HEK293T (cell line): ENCODE measurements around the gene KIF5C.

Experiments used
- ARNT ChIP-seq: fragments of 450-650 bp; IDR thresholded peaks from 2 replicates; pipeline ENCODE4 v1.6.1; 2017; ENCODE audit warnings: mild to moderate bottlenecking
- BHLHE40 ChIP-seq: fragments of 450-650 bp; IDR thresholded peaks from 2 replicates; pipeline ENCODE4 v1.6.1; 2016; ENCODE audit warnings: mild to moderate bottlenecking, moderate library complexity, borderline replicate concordance
- FOXA1 ChIP-seq: fragments of 450-650 bp; IDR thresholded peaks from 2 replicates; pipeline ENCODE4 v1.6.1; 2016; ENCODE audit warnings: mild to moderate bottlenecking
- FOXK2 ChIP-seq: fragments of 450-650 bp; IDR thresholded peaks from 2 replicates; pipeline ENCODE4 v1.6.1; 2016; ENCODE audit warnings: mild to moderate bottlenecking
- FOXM1 ChIP-seq: fragments of 450-650 bp; IDR thresholded peaks from 2 replicates; pipeline ENCODE4 v1.6.1; 2017; ENCODE audit warnings: mild to moderate bottlenecking, borderline replicate concordance
- HDGF ChIP-seq: fragments of 450-650 bp; IDR thresholded peaks from 2 replicates; pipeline ENCODE4 v1.6.1; 2017; ENCODE audit warnings: antibody characterized with exemption, borderline replicate concordance
- LEF1 ChIP-seq: fragments of 450-650 bp; IDR thresholded peaks from 2 replicates; pipeline ENCODE4 v1.6.1; 2017; ENCODE audit warnings: mild to moderate bottlenecking, borderline replicate concordance
- NFRKB ChIP-seq: fragments of 450-650 bp; IDR thresholded peaks from 2 replicates; pipeline ENCODE4 v1.6.1; 2016; ENCODE audit warnings: mild to moderate bottlenecking, moderate library complexity
- SP1 ChIP-seq: fragments of 450-650 bp; IDR thresholded peaks from 2 replicates; pipeline ENCODE4 v1.6.1; 2017
- SUZ12 ChIP-seq: fragments of 450-650 bp; IDR thresholded peaks from 2 replicates; pipeline ENCODE4 v1.6.1; 2016; ENCODE audit warnings: mild to moderate bottlenecking
- TARDBP ChIP-seq: fragments of 450-650 bp; IDR thresholded peaks from 2 replicates; pipeline ENCODE4 v1.6.1; 2016
- ZNF384 ChIP-seq: fragments of 450-650 bp; IDR thresholded peaks from 2 replicates; pipeline ENCODE4 v1.6.1; 2016
- TF ChIP-seq, protein P1 (sequence below): fragments of 450-650 bp; IDR thresholded peaks from 2 replicates; pipeline ENCODE4 v1.6.1; 2016

GRCh38 chr2:148906124-148906523, 31.1 kb downstream of the KIF5C start:
- TF ChIP-seq FOXA1 (no peak), FOXM1 (no peak), ZNF384 (no peak), TARDBP (no peak), LEF1 (no peak), SP1 (no peak), ARNT (no peak), BHLHE40 (no peak), FOXK2 (no peak), NFRKB (no peak), SUZ12 (no peak), HDGF (no peak)
- TF ChIP-seq, protein P1, sequence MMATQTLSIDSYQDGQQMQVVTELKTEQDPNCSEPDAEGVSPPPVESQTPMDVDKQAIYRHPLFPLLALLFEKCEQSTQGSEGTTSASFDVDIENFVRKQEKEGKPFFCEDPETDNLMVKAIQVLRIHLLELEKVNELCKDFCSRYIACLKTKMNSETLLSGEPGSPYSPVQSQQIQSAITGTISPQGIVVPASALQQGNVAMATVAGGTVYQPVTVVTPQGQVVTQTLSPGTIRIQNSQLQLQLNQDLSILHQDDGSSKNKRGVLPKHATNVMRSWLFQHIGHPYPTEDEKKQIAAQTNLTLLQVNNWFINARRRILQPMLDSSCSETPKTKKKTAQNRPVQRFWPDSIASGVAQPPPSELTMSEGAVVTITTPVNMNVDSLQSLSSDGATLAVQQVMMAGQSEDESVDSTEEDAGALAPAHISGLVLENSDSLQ = no peak
